Left hindlimb (tissue), 1 donor: Measurements from ENCODE around the gene L3MBTL1.

Experiments
- DNase-seq: peaks from one replicate; pipeline ENCODE4 v3.0.0-alpha.2; 2018

The L3MBTL1 gene

DNA sequence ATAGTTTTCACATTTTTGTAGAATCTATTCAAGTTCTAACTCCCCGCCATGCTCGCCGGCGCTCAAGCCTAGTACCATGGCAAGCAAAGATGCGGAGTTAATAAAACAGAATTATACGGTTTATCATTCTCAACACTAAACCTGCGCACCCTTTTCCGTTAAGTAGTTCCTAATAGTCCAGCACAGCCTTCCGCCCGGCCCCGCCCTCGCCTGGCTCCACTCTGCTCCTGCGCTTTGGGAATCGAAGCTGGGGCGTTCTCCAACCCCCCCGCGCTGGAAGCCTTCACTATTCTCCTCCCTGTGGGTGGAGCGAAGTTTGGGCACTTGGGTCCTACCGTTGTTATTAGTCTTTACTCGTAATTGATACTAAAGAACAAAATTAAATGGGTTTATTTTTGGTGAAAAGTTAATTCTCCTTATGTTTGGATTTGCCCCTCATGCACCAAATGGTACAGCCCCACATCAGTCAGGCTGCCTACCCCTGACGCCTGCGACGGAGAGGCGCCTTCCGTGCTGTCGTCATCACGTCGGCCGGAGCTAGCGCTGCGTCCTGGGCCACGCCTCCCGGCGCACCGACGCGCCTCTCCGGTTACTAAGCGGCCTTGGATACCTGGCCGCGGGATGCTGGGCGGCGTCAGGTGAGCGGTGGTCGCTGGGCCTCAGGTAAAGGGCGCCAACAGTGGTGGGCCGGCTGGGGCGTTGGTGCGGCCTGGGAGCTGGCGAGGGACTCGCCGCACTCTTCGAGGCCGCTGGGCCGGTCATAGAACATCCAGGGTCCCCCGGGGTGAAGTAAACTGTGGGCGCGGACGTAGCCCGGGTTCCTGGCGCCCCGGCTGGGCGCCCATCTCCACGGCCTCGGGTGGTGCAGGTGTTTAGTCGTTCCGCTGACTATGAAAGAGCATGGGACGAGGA, 83.2 kb downstream of the L3MBTL1 start, which contains the start of gene IFT52:
Gene IFT52, plus strand, starts transcription at position 546 of the 912 bp plus-strand sequence. CDS start 3,762 bp downstream, outside the sequence.
- DNase-seq = peak; percentile 95
